ENCODE data around the gene RSPO3. TPM values are rescaled to one million over a fixed set of nuclear protein-coding genes. Genes with fewer than 3 reads are reported as not detected.

Gene RSPO3
- total RNA-seq, 3 donors from 2014 or later (not counting 1 experiment from before 2014, with no cell fraction given): not detected

- H3K27ac ChIP-seq (ENCODE audit: low read length): no peak overlapping the region
- H3K4me1 ChIP-seq (ENCODE audit: control insufficient read depth, insufficient read depth, low read length): no peaks in the 10 kb centered on the region
- TF ChIP-seq CTCF (IDR thresholded peaks at IDR 0.05): no peak
- no peaks in the 10 kb centered on the region for H3K36me3 ChIP-seq (ENCODE audit: control insufficient read depth, insufficient read depth, low read length)
- intact Hi-C loops (cut with micrococcal nuclease): no loop called here
- no peak overlapping the region for H3K4me3 ChIP-seq (ENCODE audit: low read length)
- H3K4me3 Mint-ChIP-seq: no peak overlapping the region
- peaks cover 0 to 3% of the 10 kb centered on the region in 2 donors for H3K9me3 Mint-ChIP-seq
- 84% methylated on average over 4 of the region's 4 CpGs for WGBS (ENCODE audit: insufficient coverage)
- H3K36me3 Mint-ChIP-seq: no peaks in the 10 kb centered on the region
- no peaks in the 10 kb centered on the region for H3K9me3 ChIP-seq (ENCODE audit: control insufficient read depth, insufficient read depth, low read length)
- H3K4me1 Mint-ChIP-seq: no peaks in the 10 kb centered on the region
- ATAC-seq (no peak), DNase-seq (no peak)
- peaks cover 6 to 7% of the 10 kb centered on the region in 2 donors for H3K27me3 Mint-ChIP-seq (ENCODE audit: low read depth in 2 of 2)
- no peak overlapping the region for H3K27ac Mint-ChIP-seq
- H3K27me3 ChIP-seq (ENCODE audit: control insufficient read depth, insufficient read depth, low read length): no peaks in the 10 kb centered on the region
These were observed 58.8 kb downstream of the RSPO3 start for GRCh38 chr6:127177030-127177922.

DNA sequence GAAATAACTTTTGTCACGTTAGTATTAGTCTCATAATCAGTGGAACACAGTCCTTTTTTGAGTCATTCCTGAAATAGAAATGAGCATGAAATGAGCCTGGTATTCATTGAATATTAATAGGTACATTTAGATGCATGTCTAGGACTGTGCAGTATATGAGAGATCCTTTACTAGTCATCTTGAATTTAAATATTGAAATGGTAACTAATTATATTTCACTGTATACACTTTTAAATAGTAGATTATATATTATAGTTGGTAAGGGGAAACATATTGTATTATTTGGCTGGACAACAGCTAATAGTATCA, 59.4 kb downstream of the RSPO3 start:
- Mint-ChIP-seq H3K36me3 (no peaks in the 10 kb centered on the region), H3K9me3 (peaks cover 0 to 3% of the 10 kb centered on the region in 2 donors), H3K4me3 (no peak overlapping the region), H3K4me1 (no peaks in the 10 kb centered on the region), H3K27ac (no peak overlapping the region), H3K27me3 (ENCODE audit: low read depth in 2 of 2) (peaks cover 6 to 7% of the 10 kb centered on the region in 2 donors)
- intact Hi-C loops (cut with micrococcal nuclease): no loop called here
- H3K27ac ChIP-seq (ENCODE audit: low read length): no peak overlapping the region
- WGBS (ENCODE audit: insufficient coverage): 0% methylated on average over 1 of the region's 1 CpG
- no peak for TF ChIP-seq CTCF (IDR thresholded peaks at IDR 0.05)
- H3K27me3 ChIP-seq (ENCODE audit: control insufficient read depth, insufficient read depth, low read length): no peaks in the 10 kb centered on the region
- ATAC-seq: no peak
- H3K36me3 ChIP-seq (ENCODE audit: control insufficient read depth, insufficient read depth, low read length): no peaks in the 10 kb centered on the region
- no peaks in the 10 kb centered on the region for H3K4me1 ChIP-seq (ENCODE audit: control insufficient read depth, insufficient read depth, low read length)
- DNase-seq: no peak
- no peak overlapping the region for H3K4me3 ChIP-seq (ENCODE audit: low read length)
- H3K9me3 ChIP-seq (ENCODE audit: control insufficient read depth, insufficient read depth, low read length): no peaks in the 10 kb centered on the region

- no peak overlapping the region for H3K27ac Mint-ChIP-seq
- no peaks in the 10 kb centered on the region for H3K4me1 ChIP-seq (ENCODE audit: control insufficient read depth, insufficient read depth, low read length)
- no peak overlapping the region for H3K4me3 Mint-ChIP-seq
- peaks cover 6 to 7% of the 10 kb centered on the region in 2 donors for H3K27me3 Mint-ChIP-seq (ENCODE audit: low read depth in 2 of 2)
- no peak for ATAC-seq
- WGBS (ENCODE audit: insufficient coverage): 80% methylated on average over 1 of the region's 1 CpG
- no peak overlapping the region for H3K27ac ChIP-seq (ENCODE audit: low read length)
- no peak for TF ChIP-seq CTCF (IDR thresholded peaks at IDR 0.05)
- DNase-seq: no peak
- H3K36me3 ChIP-seq (ENCODE audit: control insufficient read depth, insufficient read depth, low read length): no peaks in the 10 kb centered on the region
- peaks cover 0 to 3% of the 10 kb centered on the region in 2 donors for H3K9me3 Mint-ChIP-seq
- H3K36me3 Mint-ChIP-seq: no peaks in the 10 kb centered on the region
- H3K9me3 ChIP-seq (ENCODE audit: control insufficient read depth, insufficient read depth, low read length): no peaks in the 10 kb centered on the region
- no peaks in the 10 kb centered on the region for H3K27me3 ChIP-seq (ENCODE audit: control insufficient read depth, insufficient read depth, low read length)
- no peak overlapping the region for H3K4me3 ChIP-seq (ENCODE audit: low read length)
- intact Hi-C loops (cut with micrococcal nuclease): no loop called here
- H3K4me1 Mint-ChIP-seq: no peaks in the 10 kb centered on the region
These were observed 60.3 kb downstream of the RSPO3 start for GRCh38 chr6:127178746-127179145.

GRCh38 chr6:127180426-127180825, 62.0 kb downstream of the RSPO3 start:
- DNase-seq (no peak), ATAC-seq (no peak)
- Histone ChIP-seq H3K27ac (ENCODE audit: low read length) (no peak overlapping the region), H3K4me3 (ENCODE audit: low read length) (no peak overlapping the region), H3K36me3 (ENCODE audit: control insufficient read depth, insufficient read depth, low read length) (no peaks in the 10 kb centered on the region), H3K27me3 (ENCODE audit: control insufficient read depth, insufficient read depth, low read length) (no peaks in the 10 kb centered on the region), H3K4me1 (ENCODE audit: control insufficient read depth, insufficient read depth, low read length) (no peaks in the 10 kb centered on the region), H3K9me3 (ENCODE audit: control insufficient read depth, insufficient read depth, low read length) (no peaks in the 10 kb centered on the region)
- no peak overlapping the region for H3K4me3 Mint-ChIP-seq
- TF ChIP-seq CTCF (IDR thresholded peaks at IDR 0.05): no peak
- no peak overlapping the region for H3K27ac Mint-ChIP-seq
- peaks cover 0 to 3% of the 10 kb centered on the region in 2 donors for H3K9me3 Mint-ChIP-seq
- H3K4me1 Mint-ChIP-seq: no peaks in the 10 kb centered on the region
- intact Hi-C loops (cut with micrococcal nuclease): no loop called here
- H3K36me3 Mint-ChIP-seq: no peaks in the 10 kb centered on the region
- H3K27me3 Mint-ChIP-seq (ENCODE audit: low read depth in 2 of 2): peaks cover 6 to 7% of the 10 kb centered on the region in 2 donors

Measured in natural killer cell (primary cell).